ENCODE measurements around the gene NRXN3. TPM values are rescaled to one million over a fixed set of nuclear protein-coding genes. Genes with fewer than 3 reads are reported as not detected.

Gene NRXN3
- polyA plus RNA-seq, 1 of the 3 experiments (the other 2 are of a cell fraction) = 1.6 TPM

GRCh38 chr14:78451319-78451695 is 281.1 kb downstream of the NRXN3 start:
- TF ChIP-seq USF1 (IDR thresholded peaks at IDR 0.05; ENCODE audit: borderline replicate concordance, low read depth) (no peak), ZBTB33 (IDR thresholded peaks at IDR 0.05; ENCODE audit: borderline replicate concordance, low read depth) (no peak), POLR2AphosphoS5 (IDR thresholded peaks at IDR 0.05; ENCODE audit: low read depth, low read length) (no peak)
- H3K4me3 ChIP-seq (ENCODE audit: low read depth in 2 of 2, low read length in 1 of 2) = no peak overlapping the region
- no peaks in the 10 kb centered on the region for H3F3A ChIP-seq (replicated peaks; ENCODE audit: insufficient read depth)
- H3K4me1 ChIP-seq (ENCODE audit: control insufficient read depth in 1 of 2, insufficient read depth in 2 of 2, low read depth in 1 of 2, low read length in 1 of 2) = no peaks in the 10 kb centered on the region
- no peak overlapping the region for H2AFZ ChIP-seq (ENCODE audit: low read depth)
- H3K79me2 ChIP-seq (ENCODE audit: insufficient read depth) = no peaks in the 10 kb centered on the region
- no peak overlapping the region for H3K9ac ChIP-seq
- no peaks in the 10 kb centered on the region for H3K36me3 ChIP-seq (replicated peaks in 1 of 2; ENCODE audit: control insufficient read depth in 1 of 2, insufficient read depth in 2 of 2, low read length in 1 of 2)
- ChIA-PET CTCF (interaction anchor here (0.6 to 3.6 kb wide), 4 partner anchors 116 to 197 kb away, joined by 3 to 50 read pairs (median 6); no protein-coding TSS in a partner anchor), POLR2A (no interaction called here)
- H3K9me3 ChIP-seq = no peaks in the 10 kb centered on the region
- 23% methylated on average over 2 of the region's 2 CpGs for WGBS (ENCODE audit: low lambda C conversion rate)
- H3K27me3 ChIP-seq (ENCODE audit: insufficient read depth) = no peaks in the 10 kb centered on the region
- H4K20me1 ChIP-seq (ENCODE audit: insufficient read depth) = no peaks in the 10 kb centered on the region
- DNase-seq = no peak
- H3K27ac ChIP-seq (ENCODE audit: low read depth in 2 of 2, low read length in 1 of 2) = no peak overlapping the region
- H3K9me2 ChIP-seq = no peaks in the 10 kb centered on the region
- H3K4me2 ChIP-seq = no peak overlapping the region

- H3K9me2 ChIP-seq = no peaks in the 10 kb centered on the region
- H3K36me3 ChIP-seq (replicated peaks in 1 of 2; ENCODE audit: control insufficient read depth in 1 of 2, insufficient read depth in 2 of 2, low read length in 1 of 2) = no peaks in the 10 kb centered on the region
- no peaks in the 10 kb centered on the region for H3K79me2 ChIP-seq (ENCODE audit: insufficient read depth)
- H3K4me3 ChIP-seq (ENCODE audit: low read depth in 2 of 2, low read length in 1 of 2) = no peak overlapping the region
- H3K9ac ChIP-seq = no peak overlapping the region
- H3F3A ChIP-seq (replicated peaks; ENCODE audit: insufficient read depth) = no peaks in the 10 kb centered on the region
- ChIA-PET POLR2A (no interaction called here), CTCF (interaction anchor here (0.6 kb wide), 1 partner anchor 113 kb away, joined by 3 read pairs; no protein-coding TSS in a partner anchor)
- no peak for TF ChIP-seq SMC3 (IDR thresholded peaks at IDR 0.05; ENCODE audit: low read depth, low read length)
- TF ChIP-seq NRF1 (IDR thresholded peaks at IDR 0.05; ENCODE audit: low read depth, low read length) = no peak
- H3K27me3 ChIP-seq (ENCODE audit: insufficient read depth) = no peaks in the 10 kb centered on the region
- no peaks in the 10 kb centered on the region for H3K9me3 ChIP-seq
- H2AFZ ChIP-seq (ENCODE audit: low read depth) = no peak overlapping the region
- DNase-seq = no peak
- WGBS (ENCODE audit: low lambda C conversion rate) = 12% methylated on average over 6 of the region's 6 CpGs
- no peak overlapping the region for H3K27ac ChIP-seq (ENCODE audit: low read depth in 2 of 2, low read length in 1 of 2)
- H3K4me1 ChIP-seq (ENCODE audit: control insufficient read depth in 1 of 2, insufficient read depth in 2 of 2, low read depth in 1 of 2, low read length in 1 of 2) = no peaks in the 10 kb centered on the region
- H4K20me1 ChIP-seq (ENCODE audit: insufficient read depth) = no peaks in the 10 kb centered on the region
- no peak overlapping the region for H3K4me2 ChIP-seq
These were observed 285.8 kb downstream of the NRXN3 start for GRCh38 chr14:78455896-78456435.

- CTCF ChIA-PET = interaction anchor here (0.8 kb wide), 1 partner anchor 16 kb away, joined by 3 read pairs; no protein-coding TSS in a partner anchor
- no peaks in the 10 kb centered on the region for H3K36me3 ChIP-seq (replicated peaks in 1 of 2; ENCODE audit: control insufficient read depth in 1 of 2, insufficient read depth in 2 of 2, low read length in 1 of 2)
- TF ChIP-seq MEF2A (IDR thresholded peaks at IDR 0.05; ENCODE audit: borderline replicate concordance, low read depth) (no peak), NFIC (IDR thresholded peaks at IDR 0.05; ENCODE audit: borderline replicate concordance) (no peak), SMC3 (IDR thresholded peaks at IDR 0.05; ENCODE audit: low read depth, low read length) (no peak), FOSL2 (IDR thresholded peaks at IDR 0.05; ENCODE audit: borderline replicate concordance, low read depth) (no peak), USF1 (IDR thresholded peaks at IDR 0.05; ENCODE audit: borderline replicate concordance, low read depth) (no peak), RCOR1 (IDR thresholded peaks at IDR 0.05; ENCODE audit: low read length) (no peak), NRF1 (IDR thresholded peaks at IDR 0.05; ENCODE audit: low read depth, low read length) (no peak), PBX3 (IDR thresholded peaks at IDR 0.05) (no peak), FOXM1 (IDR thresholded peaks at IDR 0.05; ENCODE audit: low read depth) (no peak), TCF12 (IDR thresholded peaks at IDR 0.05) (no peak), GABPA (IDR thresholded peaks at IDR 0.05; ENCODE audit: low read depth) (no peak), RAD21 (IDR thresholded peaks at IDR 0.05; ENCODE audit: low read length) (no peak), GATA2 (CRISPR knock-in tag; IDR thresholded peaks at IDR 0.05) (no peak)
These were observed 299.8 kb downstream of the NRXN3 start for GRCh38 chr14:78469947-78470346.

More at GRCh38 chr14:78469947-78470346, 299.8 kb downstream of the NRXN3 start:
- Histone ChIP-seq H3F3A (replicated peaks; ENCODE audit: insufficient read depth) (no peaks in the 10 kb centered on the region), H3K9me3 (no peaks in the 10 kb centered on the region), H3K79me2 (ENCODE audit: insufficient read depth) (no peaks in the 10 kb centered on the region), H3K9ac (no peak overlapping the region), H2AFZ (ENCODE audit: low read depth) (no peak overlapping the region), H3K27ac (ENCODE audit: low read depth in 2 of 2, low read length in 1 of 2) (no peak overlapping the region), H3K9me2 (no peaks in the 10 kb centered on the region), H3K4me3 (ENCODE audit: low read depth in 2 of 2, low read length in 1 of 2) (no peak overlapping the region), H3K4me2 (no peak overlapping the region), H4K20me1 (ENCODE audit: insufficient read depth) (no peaks in the 10 kb centered on the region), H3K4me1 (ENCODE audit: control insufficient read depth in 1 of 2, insufficient read depth in 2 of 2, low read depth in 1 of 2, low read length in 1 of 2) (no peaks in the 10 kb centered on the region), H3K27me3 (ENCODE audit: insufficient read depth) (no peaks in the 10 kb centered on the region)
- no peak for DNase-seq
- POLR2A ChIA-PET = no interaction called here

Measured in SK-N-SH (cell line).